GM19025 (cell line): Measurements from ENCODE around the gene FSHR.

Source experiments
- ATAC-seq: cut with Tn5 transposase; IDR thresholded peaks from one replicate; pipeline ENCODE4 v1.9.1; 2021; ENCODE audit warnings: mild to moderate bottlenecking, low read depth, moderate library complexity; ENCODE audit not compliant: unreplicated experiment

Gene FSHR

GRCh38 chr2:48968011-48968410 is 186.3 kb downstream of the FSHR start:
- ATAC-seq: no peak

DNA sequence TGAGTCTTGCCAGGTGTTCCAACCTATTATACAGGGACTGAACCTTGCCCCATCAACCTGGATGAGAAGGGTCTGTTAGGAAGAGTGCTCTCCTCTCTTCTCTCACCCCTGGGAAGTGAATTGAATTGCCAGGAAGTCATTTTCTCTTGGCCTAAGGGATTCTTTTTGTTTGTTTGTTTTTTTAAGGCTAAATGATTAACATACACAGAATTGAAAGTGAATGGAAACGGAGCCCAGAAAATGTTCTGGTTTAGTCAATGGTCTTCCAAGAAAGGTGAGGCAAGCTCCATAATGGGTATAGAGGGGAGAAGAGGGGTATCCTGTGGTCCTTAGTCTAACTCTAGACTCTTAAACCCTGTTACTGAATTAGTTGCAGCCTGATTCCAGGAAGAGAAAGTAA is 189.1 kb downstream of the FSHR start:
- ATAC-seq: no peak

- ATAC-seq: no peak
Observed at GRCh38 chr2:48961009-48961408, 193.3 kb downstream of the FSHR start.

DNA sequence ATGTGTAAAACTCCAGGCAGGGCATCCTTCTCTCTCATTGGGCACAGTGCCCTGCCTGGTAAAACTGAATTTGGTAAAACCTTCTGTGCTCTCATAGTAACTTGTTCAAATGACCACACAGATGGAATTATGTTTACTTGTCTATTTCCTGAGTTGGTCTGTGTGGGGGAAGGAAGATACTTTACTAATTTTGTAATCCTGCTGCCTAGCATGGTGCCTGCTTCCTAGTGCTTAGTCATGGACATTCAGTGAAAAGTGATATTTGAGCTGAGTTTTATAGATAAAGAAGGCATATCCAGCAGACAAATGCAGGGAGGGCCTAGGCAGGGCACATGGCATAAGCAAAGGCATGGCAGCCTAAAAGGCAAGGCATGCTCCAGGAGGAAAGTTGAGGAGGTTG is 199.4 kb downstream of the FSHR start:
- ATAC-seq: no peak

- ATAC-seq: no peak
Observed at GRCh38 chr2:48954311-48954710, 200.0 kb downstream of the FSHR start.

DNA sequence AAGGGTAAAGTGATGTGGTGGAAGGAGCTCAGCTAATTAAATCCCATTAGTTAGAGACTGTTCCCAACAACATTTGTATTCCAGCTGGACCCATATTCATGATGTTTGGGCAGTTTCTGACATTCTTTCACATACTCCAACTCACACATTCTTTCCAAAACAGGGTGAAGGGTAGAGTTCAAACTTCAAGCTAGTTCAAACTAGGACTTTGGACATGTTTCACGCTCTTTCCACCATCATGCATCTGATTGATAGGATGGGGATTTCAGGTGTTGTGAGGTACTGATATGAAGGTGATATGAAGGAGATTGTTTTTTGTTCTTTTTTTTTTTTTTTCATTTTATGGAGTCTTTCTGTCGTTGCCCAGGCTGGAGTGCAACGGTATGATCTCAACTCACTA is 201.7 kb downstream of the FSHR start:
- ATAC-seq: no peak

DNA sequence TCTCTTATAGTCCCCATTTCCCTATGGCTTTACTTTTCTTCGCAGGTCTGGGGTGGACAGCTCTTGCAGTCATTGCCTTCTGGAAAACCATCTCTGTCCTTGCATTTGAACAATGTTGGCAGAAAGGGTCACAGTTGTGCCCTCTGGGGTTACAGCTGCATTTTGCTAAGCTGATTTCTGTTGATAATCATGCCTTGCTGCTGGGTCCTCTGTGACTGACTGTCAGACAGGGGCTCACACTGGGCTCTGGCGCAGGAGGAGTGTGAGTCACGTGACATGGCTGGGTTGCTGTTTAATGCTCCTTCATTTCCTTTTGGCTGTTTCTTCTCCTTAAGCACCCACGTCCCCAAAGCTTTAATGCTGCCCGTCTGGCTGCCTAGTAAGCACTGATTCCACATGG is 202.2 kb downstream of the FSHR start:
- ATAC-seq: no peak

GRCh38 chr2:48948400-48949125 is 205.8 kb downstream of the FSHR start:
- ATAC-seq: no peak

DNA sequence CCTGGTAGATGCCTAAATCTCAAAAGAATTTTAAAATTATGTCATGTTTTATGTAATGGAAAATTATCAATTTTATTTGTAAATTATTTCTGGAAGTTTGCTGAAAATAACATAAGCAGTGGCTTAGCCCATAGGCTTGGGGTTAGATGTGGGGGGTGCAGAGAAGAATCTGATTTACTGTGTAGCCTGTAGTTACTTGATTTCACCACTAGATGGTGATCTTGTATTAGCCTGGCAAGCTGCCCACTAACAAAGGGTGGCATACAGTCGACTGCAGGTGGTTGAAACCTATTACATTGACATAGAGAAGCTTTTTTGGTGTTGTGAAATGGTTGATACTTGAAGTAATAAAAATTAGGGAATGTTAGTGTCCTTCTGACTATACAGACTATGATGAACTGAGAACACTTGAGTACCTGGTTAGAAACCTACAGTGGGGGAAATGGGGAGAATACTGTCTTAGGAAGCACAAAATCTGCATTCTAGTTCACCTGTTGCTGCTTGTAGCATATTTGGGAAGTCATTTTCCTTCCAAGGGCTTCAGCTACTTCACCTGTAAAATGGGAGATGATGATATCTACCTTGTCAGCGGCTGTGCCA is 207.8 kb downstream of the FSHR start:
- ATAC-seq: peak; percentile 90

- ATAC-seq: no peak
Observed at GRCh38 chr2:48944956-48945355, 209.4 kb downstream of the FSHR start.

GRCh38 chr2:48943436-48943835 is 210.9 kb downstream of the FSHR start:
- ATAC-seq: no peak

GRCh38 chr2:48941908-48942307 is 212.4 kb downstream of the FSHR start:
- ATAC-seq: no peak

DNA sequence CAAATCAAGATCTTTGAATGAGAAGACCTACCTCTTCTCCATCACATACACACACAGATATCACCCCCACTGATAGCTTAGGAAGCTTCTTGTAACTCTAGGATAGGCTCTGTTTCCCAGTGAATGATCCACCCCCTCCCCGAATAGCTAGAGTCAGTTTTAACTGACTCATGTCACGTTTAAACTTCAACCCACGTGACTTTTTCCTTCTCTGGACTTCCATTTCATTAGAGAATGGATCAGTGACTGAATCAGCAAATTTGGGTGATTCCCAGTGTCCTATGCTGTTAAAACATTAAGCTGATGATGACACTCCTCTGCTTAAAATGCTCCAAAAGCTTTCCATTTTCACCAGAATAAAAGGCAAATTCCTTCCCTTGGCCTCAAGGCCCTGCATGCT is 212.9 kb downstream of the FSHR start:
- no peak for ATAC-seq

GRCh38 chr2:48940606-48941005 is 213.7 kb downstream of the FSHR start:
- no peak for ATAC-seq

DNA sequence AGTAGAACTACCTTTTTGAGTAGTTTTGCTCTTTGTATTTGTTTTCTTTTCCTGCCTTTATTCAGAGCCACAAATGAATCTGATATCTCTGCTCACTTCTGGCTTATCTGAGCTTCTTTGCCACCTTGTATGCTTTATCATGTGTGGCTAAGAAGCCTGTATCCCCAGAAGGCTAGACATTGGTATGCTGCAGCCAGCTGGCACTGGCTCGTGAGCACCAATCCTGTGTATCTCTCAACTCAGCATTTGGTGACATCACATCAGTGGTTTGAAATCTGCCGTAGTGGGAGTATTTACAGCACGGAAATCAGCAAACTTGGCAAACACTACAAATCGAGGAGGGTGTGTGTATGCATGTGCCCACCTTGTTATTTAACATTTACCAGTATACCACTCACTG is 215.1 kb downstream of the FSHR start:
- no peak for ATAC-seq

DNA sequence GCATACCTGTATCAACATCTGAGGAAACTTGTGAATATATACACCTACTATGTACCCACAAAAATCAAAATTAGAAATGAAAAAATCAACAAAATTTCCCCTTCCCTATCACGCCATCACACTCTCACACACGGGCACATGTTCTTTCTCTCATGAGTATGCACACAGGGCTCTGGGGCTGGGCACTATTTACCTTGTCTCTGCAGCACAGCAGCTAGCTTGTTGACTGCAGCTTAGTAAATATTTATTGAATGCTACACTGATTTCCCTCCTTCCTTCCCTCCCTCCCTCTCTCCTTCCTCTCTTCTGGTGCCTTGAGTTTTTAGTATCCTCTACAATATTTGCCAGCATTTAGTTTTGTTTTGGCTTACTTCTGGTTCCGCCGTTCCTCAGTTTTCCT is 216.1 kb downstream of the FSHR start:
- ATAC-seq: no peak

DNA sequence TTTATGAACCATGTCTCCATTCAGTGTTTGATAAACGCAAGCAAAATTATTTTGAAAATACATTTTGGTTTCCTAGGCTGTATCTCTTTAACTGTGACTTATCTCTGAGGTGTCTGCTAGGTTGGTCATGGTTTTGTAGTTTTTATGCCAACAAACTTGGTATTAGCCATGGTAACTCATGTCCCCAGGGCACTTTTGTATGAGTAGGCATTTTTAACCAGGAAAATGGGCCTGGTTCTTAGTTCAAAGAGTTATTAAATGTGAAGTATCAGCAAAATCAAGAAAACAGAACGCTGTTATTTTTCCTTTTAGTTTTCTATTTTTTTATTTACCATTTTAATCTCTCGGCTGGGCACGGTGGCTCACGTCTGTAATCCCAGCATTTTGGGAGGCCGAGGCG is 219.5 kb downstream of the FSHR start:
- ATAC-seq: no peak

DNA sequence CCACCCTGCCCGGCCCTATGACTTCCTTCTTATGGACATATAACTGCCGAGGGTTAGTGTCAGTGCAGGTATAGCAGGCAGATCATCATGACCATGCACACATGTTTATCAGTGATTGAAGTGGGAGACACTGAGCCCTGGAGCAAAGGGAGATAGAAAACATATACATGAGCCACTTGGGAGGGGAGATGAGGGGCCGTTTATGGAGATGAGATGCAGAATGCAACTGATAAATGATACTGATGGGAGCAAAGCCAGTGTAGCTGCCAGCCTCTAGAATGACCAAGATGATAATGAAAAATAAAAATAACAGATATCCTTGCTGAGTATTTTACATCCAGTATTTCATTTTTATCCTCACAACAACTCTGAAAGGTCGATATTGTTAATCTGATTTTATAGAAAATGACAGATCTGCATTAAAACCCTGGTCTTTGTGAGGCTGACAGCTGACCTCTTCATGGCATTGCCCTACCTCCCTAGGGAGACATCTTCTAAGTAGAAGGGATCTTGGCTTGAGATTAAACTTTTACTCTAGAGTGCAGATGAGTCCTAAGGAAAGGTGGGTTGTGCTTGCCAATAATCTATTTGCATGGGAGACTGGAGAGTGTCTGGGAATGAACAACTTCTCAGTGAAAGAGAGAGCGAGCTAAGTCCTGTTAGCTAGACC is 220.4 kb downstream of the FSHR start:
- ATAC-seq: no peak

DNA sequence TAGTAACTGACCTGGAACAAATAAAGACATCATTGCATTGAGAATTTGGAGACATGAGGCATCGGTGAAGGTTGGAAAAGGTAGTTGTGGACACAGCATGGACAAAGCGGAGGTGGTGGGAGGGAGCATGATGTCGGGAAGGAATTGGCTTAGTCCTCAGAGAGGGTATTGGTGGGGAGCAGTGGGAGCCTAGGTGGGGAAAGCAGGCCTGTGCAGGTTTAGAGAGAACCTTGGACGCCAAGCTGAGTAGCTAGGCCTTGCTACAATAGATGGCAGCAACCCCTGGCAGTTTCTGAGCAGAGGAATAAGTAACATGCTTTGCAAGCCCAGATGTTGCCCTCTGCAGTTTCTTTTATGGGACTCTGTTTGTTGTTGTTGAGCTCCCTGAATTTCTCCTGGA is 221.6 kb downstream of the FSHR start:
- no peak for ATAC-seq

- ATAC-seq: no peak
Observed at GRCh38 chr2:48929571-48930301, 224.6 kb downstream of the FSHR start.

- no peak for ATAC-seq
Observed at GRCh38 chr2:48927355-48927754, 227.0 kb downstream of the FSHR start.
